22Rv1 (cell line): Measurements from ENCODE around the gene LNPK.
"Not testable (repeated sequence)": the region's sequence is repeated elsewhere in the genome, so short reads cannot be mapped to it uniquely, and the experiment has no call there.

Source experiments
- H3K27ac ChIP-seq: fragments of 450-650 bp; 2 replicates; pipeline ENCODE4 v1.5.1; 2017
- ZFX ChIP-seq: fragments of 450-650 bp; IDR thresholded peaks from 2 replicates; pipeline ENCODE4 v1.6.1; 2017; ENCODE audit warnings: antibody characterized with exemption, borderline replicate concordance
- TF ChIP-seq, protein P1 (sequence below): fragments of 450-650 bp; IDR thresholded peaks from 2 replicates; pipeline ENCODE4 v1.5.1; 2017; ENCODE audit warnings: mild to moderate bottlenecking

LNPK gene

DNA sequence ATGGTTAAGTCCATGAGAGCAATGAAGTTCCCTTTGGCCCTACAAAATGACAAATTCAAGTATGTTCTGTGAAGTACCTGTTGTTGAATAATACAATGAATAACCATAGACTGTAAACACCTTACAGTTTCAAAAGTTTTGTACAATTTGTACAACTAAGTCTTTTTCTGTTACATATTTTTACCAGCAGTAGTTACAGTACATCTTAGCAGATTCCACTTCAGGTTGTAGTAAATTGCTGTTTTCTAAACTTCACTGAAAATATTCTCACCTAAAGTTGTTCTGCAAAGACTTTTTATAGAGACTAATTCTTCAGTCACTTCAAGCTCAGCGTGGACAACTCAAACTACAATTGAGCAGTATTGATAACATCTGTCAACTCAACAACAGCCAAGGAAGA is 28.7 kb downstream of the LNPK start:
- no peak overlapping the region for H3K27ac ChIP-seq
- no peak for TF ChIP-seq ZFX
- TF ChIP-seq, protein P1, sequence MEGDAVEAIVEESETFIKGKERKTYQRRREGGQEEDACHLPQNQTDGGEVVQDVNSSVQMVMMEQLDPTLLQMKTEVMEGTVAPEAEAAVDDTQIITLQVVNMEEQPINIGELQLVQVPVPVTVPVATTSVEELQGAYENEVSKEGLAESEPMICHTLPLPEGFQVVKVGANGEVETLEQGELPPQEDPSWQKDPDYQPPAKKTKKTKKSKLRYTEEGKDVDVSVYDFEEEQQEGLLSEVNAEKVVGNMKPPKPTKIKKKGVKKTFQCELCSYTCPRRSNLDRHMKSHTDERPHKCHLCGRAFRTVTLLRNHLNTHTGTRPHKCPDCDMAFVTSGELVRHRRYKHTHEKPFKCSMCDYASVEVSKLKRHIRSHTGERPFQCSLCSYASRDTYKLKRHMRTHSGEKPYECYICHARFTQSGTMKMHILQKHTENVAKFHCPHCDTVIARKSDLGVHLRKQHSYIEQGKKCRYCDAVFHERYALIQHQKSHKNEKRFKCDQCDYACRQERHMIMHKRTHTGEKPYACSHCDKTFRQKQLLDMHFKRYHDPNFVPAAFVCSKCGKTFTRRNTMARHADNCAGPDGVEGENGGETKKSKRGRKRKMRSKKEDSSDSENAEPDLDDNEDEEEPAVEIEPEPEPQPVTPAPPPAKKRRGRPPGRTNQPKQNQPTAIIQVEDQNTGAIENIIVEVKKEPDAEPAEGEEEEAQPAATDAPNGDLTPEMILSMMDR: no peak

DNA sequence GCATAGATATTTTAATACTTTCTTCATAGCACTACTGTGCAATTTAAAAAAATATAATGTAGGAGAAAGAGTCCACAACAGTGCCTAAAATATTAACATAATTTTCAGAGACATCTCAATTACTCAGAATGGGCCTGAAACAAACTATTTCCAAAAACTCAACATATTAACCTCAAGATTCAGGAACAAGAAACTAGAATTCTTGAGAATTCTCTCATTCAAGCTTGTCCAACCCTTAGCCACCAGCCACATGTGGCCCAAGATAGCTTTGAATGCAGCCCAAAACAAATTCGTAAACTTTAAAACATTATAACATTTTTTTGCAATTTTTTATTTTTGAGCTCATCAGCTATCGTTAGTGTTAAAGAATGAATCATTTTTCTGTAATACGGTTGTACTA is 35.2 kb downstream of the LNPK start:
- TF ChIP-seq ZFX: no peak
- TF ChIP-seq, protein P1: no peak
- H3K27ac ChIP-seq: no peak overlapping the region

DNA sequence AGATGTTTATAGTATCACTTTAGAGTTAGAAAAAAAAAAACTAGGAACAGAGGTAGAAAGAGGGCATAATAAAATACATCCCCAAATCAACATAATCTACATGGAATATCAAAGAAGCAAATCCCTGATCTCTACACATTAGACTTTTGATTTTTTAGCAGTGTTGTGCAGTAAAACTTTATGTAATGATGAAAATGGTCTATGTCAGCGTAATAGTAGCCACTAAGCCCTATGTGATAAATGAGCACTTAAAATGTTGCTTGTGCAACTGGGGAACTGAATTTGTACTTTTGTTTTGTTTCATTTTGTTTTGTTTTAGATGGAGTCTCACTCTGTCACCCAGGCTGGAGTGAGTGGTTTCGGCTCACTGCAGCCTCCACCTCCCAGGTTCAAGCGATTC is 36.3 kb downstream of the LNPK start:
- TF ChIP-seq ZFX: no peak
- H3K27ac ChIP-seq: no peak overlapping the region

DNA sequence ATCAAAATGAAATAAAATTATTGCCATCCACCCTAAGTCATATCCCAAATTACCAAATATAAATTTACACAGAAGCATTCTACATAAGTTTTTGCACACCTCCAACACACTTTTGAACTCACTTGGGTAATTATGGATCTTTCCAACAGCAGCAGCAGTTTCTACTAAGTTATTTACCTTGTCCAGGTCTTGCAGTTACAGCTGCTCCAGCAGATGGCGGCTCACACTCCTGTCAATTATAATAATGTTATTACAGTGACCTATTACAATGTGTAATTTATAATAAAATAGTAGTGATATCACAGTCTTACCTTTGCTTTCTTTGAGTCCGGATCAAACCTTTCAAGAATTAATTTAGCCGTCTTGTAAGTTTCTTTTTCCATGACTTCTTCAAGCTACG is 37.9 kb downstream of the LNPK start:
- TF ChIP-seq, protein P1: peak; percentile 26; the same call in 1 of the 2 replicates
- TF ChIP-seq ZFX: no peak
- no peak overlapping the region for H3K27ac ChIP-seq

DNA sequence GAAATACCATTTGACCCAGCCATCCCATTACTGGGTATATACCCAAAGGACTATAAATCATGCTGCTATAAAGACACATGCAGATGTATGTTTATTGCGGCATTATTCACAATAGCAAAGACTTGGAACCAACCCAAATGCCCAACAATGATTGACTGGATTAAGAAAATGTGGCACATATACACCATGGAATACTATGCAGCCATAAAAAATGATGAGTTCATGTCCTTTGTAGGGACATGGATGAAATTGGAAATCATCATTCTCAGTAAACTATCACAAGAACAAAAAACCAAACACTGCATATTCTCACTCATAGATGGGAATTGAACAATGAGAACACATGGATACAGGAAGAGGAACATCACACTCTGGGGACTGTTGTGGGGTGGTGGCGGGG is 38.9 kb downstream of the LNPK start:
- H3K27ac ChIP-seq: not testable (repeated sequence)

DNA sequence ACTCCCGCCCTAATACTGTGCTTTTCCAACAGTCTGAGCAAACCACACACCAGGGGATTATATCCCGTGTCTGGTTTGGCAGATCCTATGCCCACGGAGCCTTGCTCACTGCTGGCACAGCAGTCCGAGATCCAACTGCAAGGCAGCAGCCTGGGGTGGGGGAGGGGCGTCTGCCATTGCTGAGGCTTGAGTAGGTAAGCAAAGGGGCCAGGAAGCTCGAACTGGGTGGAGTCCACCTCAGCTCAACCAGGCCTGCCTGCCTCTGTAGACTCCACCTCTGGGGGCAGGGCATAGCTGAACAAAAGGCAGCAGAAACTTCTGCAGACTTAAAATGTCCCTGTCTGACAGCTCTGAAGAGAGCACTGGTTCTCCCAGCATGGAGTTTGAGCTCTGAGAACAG is 44.2 kb downstream of the LNPK start:
- TF ChIP-seq, protein P1: no peak
- TF ChIP-seq ZFX: no peak
- H3K27ac ChIP-seq: no peak overlapping the region

DNA sequence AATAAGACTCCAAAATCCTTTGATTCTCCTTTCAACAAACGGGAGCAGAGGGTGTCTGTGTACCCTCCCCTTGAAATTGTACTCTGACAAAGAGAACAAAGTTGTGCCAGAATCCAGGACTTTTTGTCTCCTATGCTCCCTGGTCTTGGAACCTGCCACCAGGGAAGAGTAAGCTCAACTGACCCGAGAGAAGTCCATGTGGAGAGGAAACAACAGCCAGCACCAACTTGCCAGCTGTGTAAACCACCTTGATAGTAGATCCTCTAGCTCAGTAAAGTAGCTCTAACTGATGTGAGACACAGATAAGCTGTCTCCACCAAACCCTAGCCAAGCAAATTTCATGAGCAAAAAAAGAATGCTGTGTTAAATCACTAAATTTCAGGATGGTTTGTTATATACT is 46.9 kb downstream of the LNPK start:
- TF ChIP-seq, protein P1: no peak
- TF ChIP-seq ZFX: no peak
- H3K27ac ChIP-seq: no peak overlapping the region

DNA sequence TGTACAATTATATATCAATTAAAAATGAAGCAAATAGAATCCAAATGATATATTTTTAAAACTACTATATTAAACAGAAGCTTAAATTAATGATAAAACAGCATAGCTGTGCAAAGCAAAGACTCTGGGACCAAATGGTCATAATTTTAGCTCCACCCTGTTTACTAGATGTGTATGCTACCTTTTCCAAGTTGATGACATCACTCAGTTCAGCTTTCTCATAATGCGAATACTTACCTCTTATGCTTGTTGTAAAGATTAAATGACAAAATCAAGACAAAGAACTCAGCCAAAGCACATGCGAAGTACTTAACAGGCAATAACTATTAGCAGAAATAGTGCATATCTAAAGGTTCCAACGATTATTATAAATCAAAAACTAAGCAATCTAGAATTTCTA is 51.6 kb downstream of the LNPK start:
- TF ChIP-seq ZFX: no peak
- TF ChIP-seq, protein P1: no peak
- no peak overlapping the region for H3K27ac ChIP-seq
